ENCODE data around the gene RAB22A. TPM values are rescaled to one million over a fixed set of nuclear protein-coding genes. Genes with fewer than 3 reads are reported as not detected.

RAB22A gene
- total and polyA plus RNA-seq, 8 donors = 3.1 to 10.1 (median 7.1) TPM

- H3K36me3 ChIP-seq = no peaks in the 10 kb centered on the region
- H3K4me1 ChIP-seq = peaks cover 13 to 17% (median 13%) of the 10 kb centered on the region in 3 donors
- H3K27me3 ChIP-seq = no peaks in the 10 kb centered on the region
- ATAC-seq (no peak), DNase-seq (no peak), FAIRE-seq (no peak)
- H3K27ac ChIP-seq = no peak overlapping the region
- TF ChIP-seq CTCF (IDR thresholded peaks at IDR 0.05) = no peak
- WGBS, 2 donors = 80 to 82% methylated on average over 5 of the region's 5 CpGs
- intact Hi-C loops (cut with DNase I) = no loop called here
- H3K9me3 ChIP-seq = no peaks in the 10 kb centered on the region
- no peak overlapping the region for H3K4me3 ChIP-seq
These were observed 92.8 kb downstream of the RAB22A start for GRCh38 chr20:58402305-58402704.

GRCh38 chr20:58402827-58403226, 93.3 kb downstream of the RAB22A start:
- no peak for ATAC-seq

GRCh38 chr20:58403272-58403671, 93.8 kb downstream of the RAB22A start:
- FAIRE-seq = no peak
- no peaks in the 10 kb centered on the region for H3K9me3 ChIP-seq
- H3K4me3 ChIP-seq = no peak overlapping the region
- no peaks in the 10 kb centered on the region for H3K36me3 ChIP-seq
- H3K27ac ChIP-seq = no peak overlapping the region
- no peak for DNase-seq
- TF ChIP-seq CTCF (IDR thresholded peaks at IDR 0.05) = no peak
- WGBS, 2 donors = 94 to 95% methylated on average over 3 of the region's 3 CpGs
- ATAC-seq = no peak
- H3K27me3 ChIP-seq = no peaks in the 10 kb centered on the region
- H3K4me1 ChIP-seq = peaks cover 14 to 23% (median 21%) of the 10 kb centered on the region in 3 donors
- intact Hi-C loops (cut with DNase I) = no loop called here

More at GRCh38 chr20:58402827-58403226, 93.3 kb downstream of the RAB22A start:
- Histone ChIP-seq H3K27ac (no peak overlapping the region), H3K27me3 (no peaks in the 10 kb centered on the region), H3K36me3 (no peaks in the 10 kb centered on the region), H3K4me3 (no peak overlapping the region), H3K9me3 (no peaks in the 10 kb centered on the region), H3K4me1 (peaks cover 14 to 18% (median 17%) of the 10 kb centered on the region in 3 donors)
- 94% methylated on average over 5 of the region's 5 CpGs for whole genome bisulfite sequencing, 2 donors
- intact Hi-C loops (cut with DNase I) = no loop called here
- no peak for TF ChIP-seq CTCF (IDR thresholded peaks at IDR 0.05)
- FAIRE-seq (no peak), DNase-seq (no peak)

GRCh38 chr20:58405504-58406291, 96.2 kb downstream of the RAB22A start:
- no peaks in the 10 kb centered on the region for H3K9me3 ChIP-seq
- H3K4me3 ChIP-seq = no peak overlapping the region
- intact Hi-C loops (cut with DNase I) = no loop called here
- FAIRE-seq (no peak), DNase-seq (no peak), ATAC-seq (no peak)
- no peaks in the 10 kb centered on the region for H3K27me3 ChIP-seq
- WGBS, 2 donors = 85% methylated on average over 11 of the region's 11 CpGs
- no peaks in the 10 kb centered on the region for H3K36me3 ChIP-seq
- peaks cover 14 to 32% (median 29%) of the 10 kb centered on the region in 3 donors for H3K4me1 ChIP-seq
- TF ChIP-seq CTCF (IDR thresholded peaks at IDR 0.05) = no peak
- H3K27ac ChIP-seq = peak overlapping the region in 1 of 4 donors; percentile 10

GRCh38 chr20:58406422-58407001, 97.0 kb downstream of the RAB22A start:
- 35 to 38% methylated on average over 4 of the region's 4 CpGs for WGBS, 2 donors
- peak overlapping the region in 1 of 4 donors; percentile 10 for H3K27ac ChIP-seq
- H3K4me3 ChIP-seq = no peak overlapping the region
- TF ChIP-seq CTCF (IDR thresholded peaks at IDR 0.05) = no peak
- intact Hi-C loops (cut with DNase I) = no loop called here
- FAIRE-seq (no peak), DNase-seq (no peak), ATAC-seq (no peak)
- H3K27me3 ChIP-seq = no peaks in the 10 kb centered on the region
- H3K4me1 ChIP-seq = peaks cover 14 to 32% (median 28%) of the 10 kb centered on the region in 3 donors
- no peaks in the 10 kb centered on the region for H3K9me3 ChIP-seq
- no peaks in the 10 kb centered on the region for H3K36me3 ChIP-seq

All from pancreas (tissue), 10 donors.